Measurements from ENCODE around the gene NPB.

DNA sequence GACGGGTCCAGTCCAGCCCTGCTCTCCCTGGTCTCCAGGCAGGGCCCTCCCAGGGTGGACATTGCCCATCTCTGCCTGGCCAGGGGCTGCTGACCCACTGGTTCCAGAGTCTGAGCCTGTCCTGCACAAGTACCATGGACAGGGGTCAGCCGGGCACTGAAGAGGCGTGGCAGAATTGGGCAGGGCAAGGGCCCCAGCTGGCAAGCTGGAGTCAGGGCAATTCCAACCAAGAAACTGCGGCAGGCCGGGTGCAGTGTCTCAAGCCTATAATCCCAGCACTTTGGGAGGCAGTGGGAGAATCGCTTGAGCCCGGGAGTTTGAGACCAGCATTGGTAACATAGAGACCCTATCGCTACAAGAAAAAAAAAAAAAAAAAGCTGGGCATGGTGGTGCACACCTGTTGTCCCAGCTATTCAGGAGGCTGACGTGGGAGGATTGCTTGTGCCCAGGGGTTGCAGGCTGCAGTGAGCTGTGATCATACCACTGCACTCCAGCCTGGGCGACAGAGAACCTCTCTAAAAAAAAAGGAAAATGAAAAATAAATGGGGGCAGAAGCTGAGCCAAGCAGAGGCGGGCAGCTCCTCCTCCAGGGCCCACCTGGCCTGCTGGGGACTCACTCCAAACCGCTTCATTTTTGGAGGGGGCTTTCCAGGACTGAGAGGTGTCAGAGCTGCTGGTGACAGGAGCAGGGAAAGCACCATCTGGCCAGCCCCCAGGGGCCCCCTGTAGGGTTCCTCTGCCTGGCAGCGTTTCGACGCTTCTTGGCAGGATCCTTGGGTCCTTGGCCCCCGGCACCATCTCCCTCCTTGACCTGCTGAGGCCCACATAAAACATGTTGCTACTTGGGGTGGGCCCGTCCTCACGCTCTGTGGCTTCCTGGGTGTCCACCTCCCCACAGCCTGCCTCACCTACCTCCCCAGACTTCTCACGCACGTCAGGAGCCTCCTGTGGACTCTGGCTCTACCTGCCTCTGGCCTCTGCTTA, 28.4 kb downstream of the NPB start:
- TF ChIP-seq, protein P1, sequence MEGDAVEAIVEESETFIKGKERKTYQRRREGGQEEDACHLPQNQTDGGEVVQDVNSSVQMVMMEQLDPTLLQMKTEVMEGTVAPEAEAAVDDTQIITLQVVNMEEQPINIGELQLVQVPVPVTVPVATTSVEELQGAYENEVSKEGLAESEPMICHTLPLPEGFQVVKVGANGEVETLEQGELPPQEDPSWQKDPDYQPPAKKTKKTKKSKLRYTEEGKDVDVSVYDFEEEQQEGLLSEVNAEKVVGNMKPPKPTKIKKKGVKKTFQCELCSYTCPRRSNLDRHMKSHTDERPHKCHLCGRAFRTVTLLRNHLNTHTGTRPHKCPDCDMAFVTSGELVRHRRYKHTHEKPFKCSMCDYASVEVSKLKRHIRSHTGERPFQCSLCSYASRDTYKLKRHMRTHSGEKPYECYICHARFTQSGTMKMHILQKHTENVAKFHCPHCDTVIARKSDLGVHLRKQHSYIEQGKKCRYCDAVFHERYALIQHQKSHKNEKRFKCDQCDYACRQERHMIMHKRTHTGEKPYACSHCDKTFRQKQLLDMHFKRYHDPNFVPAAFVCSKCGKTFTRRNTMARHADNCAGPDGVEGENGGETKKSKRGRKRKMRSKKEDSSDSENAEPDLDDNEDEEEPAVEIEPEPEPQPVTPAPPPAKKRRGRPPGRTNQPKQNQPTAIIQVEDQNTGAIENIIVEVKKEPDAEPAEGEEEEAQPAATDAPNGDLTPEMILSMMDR (conservative IDR thresholded peaks at IDR 0.05 in 1 of 2, IDR thresholded peaks at IDR 0.05 in 1 of 2; ENCODE audit: low read depth in 1 of 2, low read length in 2 of 2), result no peak
- no peak for TF ChIP-seq EZH2 (IDR thresholded peaks at IDR 0.05; ENCODE audit: low read length, missing control alignments)

All from fibroblast of lung (primary cell).